ENCODE measurements around the gene ERMN. TPM values are rescaled to one million over a fixed set of nuclear protein-coding genes. Genes with fewer than 3 reads are reported as not detected.

Gene ERMN
- total RNA-seq, 4 donors from 2014 or later, result under 0.01 to 0.17 TPM; not detected in 2

DNA sequence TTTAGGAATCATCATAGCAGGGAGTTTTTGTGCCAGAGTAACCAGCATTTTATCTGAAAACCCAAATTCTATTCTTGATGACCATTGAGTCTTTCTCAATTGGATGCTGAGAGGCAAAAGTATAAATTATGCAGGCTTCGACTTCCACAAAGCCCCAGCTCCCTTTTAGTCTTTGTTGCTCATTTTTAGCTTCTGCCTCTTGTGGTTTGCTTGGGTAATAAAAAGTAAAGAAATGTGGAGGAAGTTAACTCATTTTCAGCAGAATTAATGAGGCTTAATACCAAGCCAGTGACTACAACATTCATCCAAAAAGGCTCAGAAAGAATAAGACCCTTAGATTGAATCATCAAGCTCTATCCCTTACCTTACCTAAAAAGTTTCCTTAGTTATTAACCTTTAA, 18.6 kb downstream of the ERMN start:
- Histone ChIP-seq H3K4me3 (no peak overlapping the region), H3K9me3 (no peaks in the 10 kb centered on the region), H3K27ac (replicated peaks in 1 of 4) (no peak overlapping the region), H3K4me1 (no peaks in the 10 kb centered on the region), H3K27me3 (no peaks in the 10 kb centered on the region), H3K36me3 (no peaks in the 10 kb centered on the region)
- TF ChIP-seq POLR2AphosphoS5 (IDR thresholded peaks at IDR 0.05), result no peak
- TF ChIP-seq, protein P1, sequence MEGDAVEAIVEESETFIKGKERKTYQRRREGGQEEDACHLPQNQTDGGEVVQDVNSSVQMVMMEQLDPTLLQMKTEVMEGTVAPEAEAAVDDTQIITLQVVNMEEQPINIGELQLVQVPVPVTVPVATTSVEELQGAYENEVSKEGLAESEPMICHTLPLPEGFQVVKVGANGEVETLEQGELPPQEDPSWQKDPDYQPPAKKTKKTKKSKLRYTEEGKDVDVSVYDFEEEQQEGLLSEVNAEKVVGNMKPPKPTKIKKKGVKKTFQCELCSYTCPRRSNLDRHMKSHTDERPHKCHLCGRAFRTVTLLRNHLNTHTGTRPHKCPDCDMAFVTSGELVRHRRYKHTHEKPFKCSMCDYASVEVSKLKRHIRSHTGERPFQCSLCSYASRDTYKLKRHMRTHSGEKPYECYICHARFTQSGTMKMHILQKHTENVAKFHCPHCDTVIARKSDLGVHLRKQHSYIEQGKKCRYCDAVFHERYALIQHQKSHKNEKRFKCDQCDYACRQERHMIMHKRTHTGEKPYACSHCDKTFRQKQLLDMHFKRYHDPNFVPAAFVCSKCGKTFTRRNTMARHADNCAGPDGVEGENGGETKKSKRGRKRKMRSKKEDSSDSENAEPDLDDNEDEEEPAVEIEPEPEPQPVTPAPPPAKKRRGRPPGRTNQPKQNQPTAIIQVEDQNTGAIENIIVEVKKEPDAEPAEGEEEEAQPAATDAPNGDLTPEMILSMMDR (IDR thresholded peaks at IDR 0.05), result no peak
- TF ChIP-seq POLR2A (IDR thresholded peaks at IDR 0.05; ENCODE audit: low read depth), result no peak
- no peak for TF ChIP-seq EP300 (IDR thresholded peaks at IDR 0.05)
- 56% methylated on average over 1 of the region's 1 CpG for WGBS
- no peak for DNase-seq (ENCODE audit: extremely low spot score)
- intact Hi-C loops (cut with DNase I), result no loop called here

DNA sequence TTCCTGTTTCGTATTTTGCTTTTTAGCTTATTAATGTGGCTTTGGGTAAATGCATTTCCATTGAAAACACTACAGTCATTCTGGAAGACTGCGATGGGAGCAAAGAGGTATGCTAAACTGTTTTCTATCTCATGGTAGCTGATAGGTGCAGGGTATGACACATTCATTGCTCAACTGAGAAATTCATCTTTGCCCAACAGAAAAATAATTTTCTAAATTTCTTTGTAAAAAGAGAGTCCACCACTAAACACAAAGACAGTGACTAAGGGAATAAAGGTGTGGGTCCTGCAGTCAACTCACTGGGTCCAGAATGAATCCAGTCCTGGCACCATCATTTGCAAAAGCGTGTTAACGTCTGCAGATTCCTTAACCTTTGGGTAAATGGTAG, 19.9 kb downstream of the ERMN start:
- TF ChIP-seq POLR2A (IDR thresholded peaks at IDR 0.05; ENCODE audit: low read depth) (no peak), EP300 (IDR thresholded peaks at IDR 0.05) (no peak), POLR2AphosphoS5 (IDR thresholded peaks at IDR 0.05) (no peak)
- TF ChIP-seq, protein P1 (IDR thresholded peaks at IDR 0.05), result no peak
- H3K36me3 ChIP-seq, result no peaks in the 10 kb centered on the region
- intact Hi-C loops (cut with DNase I), result no loop called here
- no peak for DNase-seq (ENCODE audit: extremely low spot score)
- H3K9me3 ChIP-seq, result no peaks in the 10 kb centered on the region
- no peak overlapping the region for H3K27ac ChIP-seq (replicated peaks in 1 of 4)
- 83% methylated on average over 4 of the region's 4 CpGs for WGBS
- H3K27me3 ChIP-seq, result no peaks in the 10 kb centered on the region
- no peaks in the 10 kb centered on the region for H3K4me1 ChIP-seq
- no peak overlapping the region for H3K4me3 ChIP-seq

DNA sequence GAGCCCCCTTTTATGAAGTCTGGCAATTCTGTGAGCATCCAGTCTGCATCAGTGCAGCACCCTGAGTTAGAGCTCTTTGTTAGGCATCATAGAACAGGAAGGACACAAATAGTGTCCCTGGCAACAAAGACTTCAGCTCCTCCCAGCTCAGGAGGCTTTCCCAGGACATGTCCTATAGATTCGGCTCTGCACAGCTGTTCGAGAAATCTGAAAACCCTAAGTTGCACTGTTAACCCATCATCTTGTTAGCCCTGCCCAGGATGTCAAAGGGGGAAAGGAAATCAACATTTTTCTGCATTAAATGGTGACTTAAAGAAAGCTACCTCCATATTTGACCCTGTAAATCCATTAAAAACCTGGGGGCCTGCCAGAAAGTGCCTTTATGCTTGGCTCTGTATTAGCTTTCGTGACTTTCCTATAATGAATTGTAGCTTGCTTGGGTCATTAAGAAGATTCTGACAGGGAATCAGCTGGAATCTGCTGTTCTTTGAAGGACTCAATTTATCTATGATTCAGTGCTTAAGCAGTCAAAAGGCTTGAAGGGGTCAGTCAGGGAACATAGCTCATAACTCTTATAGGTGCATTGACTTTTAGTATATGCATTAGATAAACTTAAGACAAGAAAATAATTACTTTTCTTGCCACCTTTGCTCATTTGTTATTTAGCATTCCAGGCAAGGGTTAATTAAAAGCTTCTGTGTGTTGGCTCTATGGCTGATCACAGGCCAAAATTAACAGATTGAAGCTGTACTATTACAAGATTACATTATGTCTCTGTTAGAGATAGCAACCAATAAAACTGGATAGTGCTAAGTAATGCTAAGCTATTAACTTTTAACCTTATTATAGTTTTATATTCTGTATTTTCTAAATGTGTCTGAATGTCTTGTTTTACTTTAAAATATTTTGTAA, 20.6 kb downstream of the ERMN start:
- no peaks in the 10 kb centered on the region for H3K9me3 ChIP-seq
- no peak overlapping the region for H3K27ac ChIP-seq (replicated peaks in 1 of 4)
- H3K27me3 ChIP-seq, result no peaks in the 10 kb centered on the region
- intact Hi-C loops (cut with DNase I), result no loop called here
- no peaks in the 10 kb centered on the region for H3K36me3 ChIP-seq
- no peak overlapping the region for H3K4me3 ChIP-seq
- 35% methylated on average over 2 of the region's 3 CpGs for WGBS
- DNase-seq (ENCODE audit: extremely low spot score), result no peak
- no peak for TF ChIP-seq POLR2AphosphoS5 (IDR thresholded peaks at IDR 0.05)
- no peak for TF ChIP-seq POLR2A (IDR thresholded peaks at IDR 0.05; ENCODE audit: low read depth)
- TF ChIP-seq EP300 (IDR thresholded peaks at IDR 0.05), result no peak
- TF ChIP-seq, protein P1 (IDR thresholded peaks at IDR 0.05), result no peak
- H3K4me1 ChIP-seq, result no peaks in the 10 kb centered on the region

DNA sequence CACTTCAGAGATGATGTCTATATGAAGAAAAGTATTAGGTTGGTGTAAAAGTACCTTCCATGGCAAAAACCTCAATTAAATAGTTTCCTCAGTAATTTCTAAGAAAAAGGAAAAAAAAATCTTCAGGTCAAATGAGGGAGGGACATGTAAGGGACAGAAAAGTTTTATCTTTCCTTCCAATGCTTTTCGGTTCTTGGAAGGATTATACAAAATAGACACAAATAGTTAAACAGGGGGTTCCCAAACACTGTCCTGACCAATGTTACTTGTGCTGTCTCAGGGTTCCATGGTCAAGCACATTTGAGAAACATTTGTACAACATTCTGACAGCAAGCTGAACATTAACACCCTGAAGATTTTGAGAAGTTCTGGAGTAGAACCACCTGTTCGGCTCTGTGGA, 22.0 kb downstream of the ERMN start:
- TF ChIP-seq EP300 (IDR thresholded peaks at IDR 0.05), result no peak
- no peak for TF ChIP-seq POLR2AphosphoS5 (IDR thresholded peaks at IDR 0.05)
- TF ChIP-seq, protein P1 (IDR thresholded peaks at IDR 0.05), result no peak
- TF ChIP-seq POLR2A (IDR thresholded peaks at IDR 0.05; ENCODE audit: low read depth), result no peak
- Histone ChIP-seq H3K27me3 (no peaks in the 10 kb centered on the region), H3K36me3 (no peaks in the 10 kb centered on the region), H3K27ac (replicated peaks in 1 of 4) (no peak overlapping the region), H3K4me3 (no peak overlapping the region), H3K4me1 (no peaks in the 10 kb centered on the region), H3K9me3 (no peaks in the 10 kb centered on the region)
- intact Hi-C loops (cut with DNase I), result no loop called here
- WGBS, result 68% methylated on average over 2 of the region's 2 CpGs
- DNase-seq (ENCODE audit: extremely low spot score), result no peak

Measured in esophagus muscularis mucosa (tissue), 4 donors.